Uterus (tissue), 4 donors: ENCODE results near the gene C9orf72. TPM values are rescaled to one million over a fixed set of nuclear protein-coding genes. Genes with fewer than 3 reads are reported as not detected.

Experiments used
- DNase-seq, 2 donors: peaks; one replicate each; pipeline ENCODE4 v3.0.0-alpha.2; 2019 to 2020
- H3K27ac ChIP-seq, 2 donors: fragments of 200-600 bp; sonication (generic); 1 replicate in 1 of 2; 2 replicates in 1 of 2; pipeline ENCODE4 v1.5.1; 2016 to 2018
- H3K27me3 ChIP-seq, 2 donors: fragments of 200-600 bp; sonication (generic); one replicate each; pipeline ENCODE4 v1.5.1; 2018 to 2019; ENCODE audit warnings: control low read depth in 1 of 2
- H3K36me3 ChIP-seq, 2 donors: fragments of 200-600 bp; sonication (generic); one replicate each; pipeline ENCODE4 v1.5.1; 2019; ENCODE audit warnings: control low read depth in 1 of 2
- H3K4me1 ChIP-seq, 2 donors: fragments of 200-600 bp; sonication (generic); one replicate each; pipeline ENCODE4 v1.5.1; 2018 to 2019; ENCODE audit warnings: control low read depth in 1 of 2
- H3K4me3 ChIP-seq, 2 donors: fragments of 200-600 bp; sonication (generic); 1 replicate in 1 of 2; 2 replicates in 1 of 2; pipeline ENCODE4 v1.5.1; 2018 to 2019; ENCODE audit warnings: mild to moderate bottlenecking in 1 of 2
- H3K9me3 ChIP-seq, 2 donors: fragments of 200-600 bp; sonication (generic); one replicate each; pipeline ENCODE4 v1.5.1; 2019; ENCODE audit warnings: control low read depth in 1 of 2
- CTCF ChIP-seq, 4 experiments: fragments of 200-600 bp in 2 of 4; fragments of 450-650 bp in 2 of 4; sonication (generic) in 2 of 4; IDR thresholded peaks; one replicate each; pipeline ENCODE4 v1.5.1; 2016 to 2019; ENCODE audit warnings: antibody characterized with exemption in 4 of 4, mild to moderate bottlenecking in 2 of 4, moderate library complexity in 1 of 4
- POLR2A ChIP-seq, 2 donors: fragments of 450-650 bp; IDR thresholded peaks; one replicate each; pipeline ENCODE4 v1.6.1; 2016; ENCODE audit warnings: antibody characterized with exemption in 2 of 2, mild to moderate bottlenecking in 1 of 2, moderate library complexity in 1 of 2
- intact Hi-C: fragments of 100-400 bp; cut with DNase I; formaldehyde crosslinking; loops from one replicate; pipeline ENCODE4 v1.15.1; 2023; ENCODE audit warnings: low total_unique reads
- total RNA-seq, 4 donors: library from RNA; depleted of rRNA in 3 of 4; stranded (reverse); fragments of >200 nt in 3 of 4; gene quantifications; one replicate each; pipeline versions ENCODE4 v1.1.0 to v1.2.4, GENCODE V29; 2014 to 2023
- donor health status: DM: yes; HTN: yes; CAD: no.

C9orf72 gene
- total RNA-seq, 4 donors from 2014 or later, result 16.1 to 46.2 (median 32.1) TPM

- TF ChIP-seq POLR2A (IDR thresholded peaks at IDR 0.05) (no peak), CTCF (IDR thresholded peaks at IDR 0.05) (no peak)
- H3K4me1 ChIP-seq, result no peaks in the 10 kb centered on the region
- DNase-seq, result no peak
- H3K27me3 ChIP-seq, result no peaks in the 10 kb centered on the region
- H3K9me3 ChIP-seq, result no peaks in the 10 kb centered on the region
- H3K36me3 ChIP-seq, result no peaks in the 10 kb centered on the region
- H3K4me3 ChIP-seq, result no peak overlapping the region
- H3K27ac ChIP-seq, result no peak overlapping the region
- intact Hi-C loops, result no loop called here
Measured at GRCh38 chr9:27584931-27585330, 11.7 kb upstream of the C9orf72 start.

GRCh38 chr9:27582794-27583193, 9.5 kb upstream of the C9orf72 start:
- TF ChIP-seq CTCF (IDR thresholded peaks at IDR 0.05) (no peak), POLR2A (IDR thresholded peaks at IDR 0.05) (no peak)
- Histone ChIP-seq H3K36me3 (no peaks in the 10 kb centered on the region), H3K9me3 (no peaks in the 10 kb centered on the region), H3K27me3 (no peaks in the 10 kb centered on the region), H3K4me3 (no peak overlapping the region), H3K27ac (no peak overlapping the region), H3K4me1 (no peaks in the 10 kb centered on the region)
- DNase-seq, result no peak
- intact Hi-C loops, result no loop called here

GRCh38 chr9:27581826-27582225, 8.5 kb upstream of the C9orf72 start:
- Histone ChIP-seq H3K27me3 (no peaks in the 10 kb centered on the region), H3K9me3 (no peaks in the 10 kb centered on the region), H3K36me3 (no peaks in the 10 kb centered on the region), H3K4me1 (no peaks in the 10 kb centered on the region), H3K4me3 (no peak overlapping the region), H3K27ac (no peak overlapping the region)
- no peak for TF ChIP-seq CTCF (IDR thresholded peaks at IDR 0.05)
- TF ChIP-seq POLR2A (IDR thresholded peaks at IDR 0.05), result no peak
- intact Hi-C loops, result no loop called here
- no peak for DNase-seq

GRCh38 chr9:27573634-27574590, 631 bp upstream of the C9orf72 start:
- DNase-seq, result peak; percentile 93 to 99
- H3K27me3 ChIP-seq, result no peaks in the 10 kb centered on the region
- H3K4me3 ChIP-seq, result peak overlapping the region; percentile 72 to 83
- TF ChIP-seq CTCF (IDR thresholded peaks at IDR 0.05) (peak in 1 of 4 experiments; percentile 21), POLR2A (IDR thresholded peaks at IDR 0.05) (peak; percentile 79 to 94)
- no peaks in the 10 kb centered on the region for H3K4me1 ChIP-seq
- H3K9me3 ChIP-seq, result no peaks in the 10 kb centered on the region
- intact Hi-C loops, result no loop called here
- H3K27ac ChIP-seq, result peak overlapping the region; percentile 97 to 99
- H3K36me3 ChIP-seq, result no peaks in the 10 kb centered on the region

- Histone ChIP-seq H3K4me1 (no peaks in the 10 kb centered on the region), H3K36me3 (no peaks in the 10 kb centered on the region), H3K9me3 (no peaks in the 10 kb centered on the region), H3K27me3 (no peaks in the 10 kb centered on the region), H3K4me3 (peak overlapping the region; percentile 72 to 83), H3K27ac (peak overlapping the region; percentile 97 to 99)
- TF ChIP-seq POLR2A (IDR thresholded peaks at IDR 0.05) (no peak), CTCF (IDR thresholded peaks at IDR 0.05) (no peak)
- peak in 1 of 2 donors; percentile 50 for DNase-seq
- intact Hi-C loops, result no loop called here
Measured at GRCh38 chr9:27572566-27572917, 739 bp downstream of the C9orf72 start.
